HG02885 (cell line): Measurements from ENCODE around the gene CLASP1.
"Not testable (repeated sequence)": the region's sequence is repeated elsewhere in the genome, so short reads cannot be mapped to it uniquely, and the experiment has no call there.

Source experiments
- ATAC-seq: cut with Tn5 transposase; IDR thresholded peaks from one replicate; pipeline ENCODE4 v1.9.1; 2021; ENCODE audit warnings: mild to moderate bottlenecking; ENCODE audit not compliant: unreplicated experiment, poor library complexity

CLASP1 gene

GRCh38 chr2:121663434-121663833 is 14.2 kb upstream of the CLASP1 start:
- no peak for ATAC-seq

- ATAC-seq = no peak
These were observed 13.4 kb upstream of the CLASP1 start for GRCh38 chr2:121662656-121663055.

GRCh38 chr2:121659933-121660332 is 10.7 kb upstream of the CLASP1 start:
- ATAC-seq = no peak

GRCh38 chr2:121658393-121658792 is 9.1 kb upstream of the CLASP1 start:
- not testable (repeated sequence) for ATAC-seq

- ATAC-seq = no peak
These were observed 3.8 kb upstream of the CLASP1 start for GRCh38 chr2:121653035-121653434.

GRCh38 chr2:121650315-121650930 is 1.2 kb upstream of the CLASP1 start:
- ATAC-seq = no peak

- peak; percentile 92 for ATAC-seq
These were observed 493 bp upstream of the CLASP1 start for GRCh38 chr2:121649596-121650314.

- ATAC-seq = peak; percentile 31
These were observed 785 bp downstream of the CLASP1 start for GRCh38 chr2:121648206-121649148.

GRCh38 chr2:121647396-121647795 is 1.9 kb downstream of the CLASP1 start:
- ATAC-seq = no peak

GRCh38 chr2:121644715-121645114 is 4.5 kb downstream of the CLASP1 start:
- no peak for ATAC-seq

- ATAC-seq = no peak
These were observed 5.4 kb downstream of the CLASP1 start for GRCh38 chr2:121643877-121644276.

GRCh38 chr2:121640380-121641316 is 8.6 kb downstream of the CLASP1 start:
- ATAC-seq = no peak

GRCh38 chr2:121639846-121640245 is 9.4 kb downstream of the CLASP1 start:
- ATAC-seq = not testable (repeated sequence)

GRCh38 chr2:121638333-121638732 is 10.9 kb downstream of the CLASP1 start:
- no peak for ATAC-seq

- ATAC-seq = no peak
These were observed 13.9 kb downstream of the CLASP1 start for GRCh38 chr2:121635371-121635770.

GRCh38 chr2:121634354-121635307 is 14.6 kb downstream of the CLASP1 start:
- ATAC-seq = no peak

- no peak for ATAC-seq
These were observed 15.8 kb downstream of the CLASP1 start for GRCh38 chr2:121633463-121633862.

- no peak for ATAC-seq
These were observed 21.7 kb downstream of the CLASP1 start for GRCh38 chr2:121627525-121628050.
